ENCODE results near the gene MICU2.

GRCh38 chr13:21613791-21614190 is 9.8 kb upstream of the MICU2 start:
- TF ChIP-seq, protein P1, sequence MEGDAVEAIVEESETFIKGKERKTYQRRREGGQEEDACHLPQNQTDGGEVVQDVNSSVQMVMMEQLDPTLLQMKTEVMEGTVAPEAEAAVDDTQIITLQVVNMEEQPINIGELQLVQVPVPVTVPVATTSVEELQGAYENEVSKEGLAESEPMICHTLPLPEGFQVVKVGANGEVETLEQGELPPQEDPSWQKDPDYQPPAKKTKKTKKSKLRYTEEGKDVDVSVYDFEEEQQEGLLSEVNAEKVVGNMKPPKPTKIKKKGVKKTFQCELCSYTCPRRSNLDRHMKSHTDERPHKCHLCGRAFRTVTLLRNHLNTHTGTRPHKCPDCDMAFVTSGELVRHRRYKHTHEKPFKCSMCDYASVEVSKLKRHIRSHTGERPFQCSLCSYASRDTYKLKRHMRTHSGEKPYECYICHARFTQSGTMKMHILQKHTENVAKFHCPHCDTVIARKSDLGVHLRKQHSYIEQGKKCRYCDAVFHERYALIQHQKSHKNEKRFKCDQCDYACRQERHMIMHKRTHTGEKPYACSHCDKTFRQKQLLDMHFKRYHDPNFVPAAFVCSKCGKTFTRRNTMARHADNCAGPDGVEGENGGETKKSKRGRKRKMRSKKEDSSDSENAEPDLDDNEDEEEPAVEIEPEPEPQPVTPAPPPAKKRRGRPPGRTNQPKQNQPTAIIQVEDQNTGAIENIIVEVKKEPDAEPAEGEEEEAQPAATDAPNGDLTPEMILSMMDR (IDR thresholded peaks at IDR 0.05 in 2 of 3, conservative IDR thresholded peaks at IDR 0.05 in 1 of 3; ENCODE audit: control insufficient read depth in 2 of 3, extremely low read depth in 1 of 3, insufficient read depth in 1 of 3, low read depth in 3 of 3, low read length in 3 of 3), result no peak
- TF ChIP-seq MYC (IDR thresholded peaks at IDR 0.05; ENCODE audit: insufficient read depth, insufficient read length, insufficient replicate concordance, low read length, severe bottlenecking), result no peak
- TF ChIP-seq FOS (IDR thresholded peaks at IDR 0.05; ENCODE audit: borderline replicate concordance, extremely low read depth, insufficient read length), result no peak
- TF ChIP-seq NRF1 (conservative IDR thresholded peaks at IDR 0.05; ENCODE audit: low read depth, low read length), result no peak
- TF ChIP-seq BMI1 (IDR thresholded peaks at IDR 0.05; ENCODE audit: borderline replicate concordance), result no peak
- no peak for TF ChIP-seq EP300 (IDR thresholded peaks at IDR 0.05; ENCODE audit: borderline replicate concordance in 1 of 2, control insufficient read depth in 1 of 2, low read depth in 2 of 2, low read length in 2 of 2)
- no peak for TF ChIP-seq HDAC6 (IDR thresholded peaks at IDR 0.05; ENCODE audit: unreplicated experiment)
- TF ChIP-seq NR2C2 (IDR thresholded peaks at IDR 0.05; ENCODE audit: borderline replicate concordance, control insufficient read depth, insufficient read length, low read depth), result no peak
- TF ChIP-seq SMAD1 (IDR thresholded peaks at IDR 0.05; ENCODE audit: low read depth, partially characterized antibody), result no peak
- no peak for TF ChIP-seq ZNF274 (IDR thresholded peaks at IDR 0.05; ENCODE audit: insufficient read depth, insufficient read length)
- TF ChIP-seq EZH2 (IDR thresholded peaks at IDR 0.05; ENCODE audit: borderline replicate concordance, control insufficient read depth, low read depth, low read length), result no peak
- TF ChIP-seq RBBP5 (conservative IDR thresholded peaks at IDR 0.05), result no peak
- no peak for TF ChIP-seq SP1 (IDR thresholded peaks at IDR 0.05; ENCODE audit: low read depth, low read length)
- no peak for TF ChIP-seq TAF1 (IDR thresholded peaks at IDR 0.05; ENCODE audit: borderline replicate concordance, low read depth, low read length)

All from GM12878 (cell line).